Measurements from ENCODE around the gene CAVIN1.

GRCh38 chr17:42456223-42457106 lies 33.4 kb upstream of the CAVIN1 start:
- TF ChIP-seq CTCF (IDR thresholded peaks at IDR 0.05): no peak
- no peak for TF ChIP-seq POLR2A (IDR thresholded peaks at IDR 0.05)

Measured in Peyer's patch (tissue), 4 donors.